Stimulated activated CD4-positive, alpha-beta T cell treated with anti-CD3 and anti-CD28 coated beads, Interleukin-1b, Interleukin-23, amount 100 ng/mL, for 4 hours (primary cell): ENCODE measurements around the gene DYSF.

ENCODE experiments used
- DNase-seq, 2 donors: peaks; one replicate each; pipeline ENCODE4 v3.0.0-alpha.2; 2020; ENCODE audit warnings: low read depth in 2 of 2

The DYSF gene

GRCh38 chr2:71571945-71572344, 118.6 kb downstream of the DYSF start:
- no peak for DNase-seq

GRCh38 chr2:71575966-71576365, 122.6 kb downstream of the DYSF start:
- no peak for DNase-seq

GRCh38 chr2:71576541-71576940, 123.2 kb downstream of the DYSF start:
- no peak for DNase-seq

GRCh38 chr2:71577209-71577608, 123.8 kb downstream of the DYSF start:
- DNase-seq = no peak

GRCh38 chr2:71578767-71579342, 125.5 kb downstream of the DYSF start:
- no peak for DNase-seq

GRCh38 chr2:71581026-71581425, 127.7 kb downstream of the DYSF start:
- no peak for DNase-seq

- no peak for DNase-seq
Observed at GRCh38 chr2:71583876-71584275, 130.5 kb downstream of the DYSF start.

- DNase-seq = no peak
Observed at GRCh38 chr2:71586471-71586870, 133.1 kb downstream of the DYSF start.

GRCh38 chr2:71587509-71588073, 134.2 kb downstream of the DYSF start:
- DNase-seq = no peak

GRCh38 chr2:71588497-71589170, 135.3 kb downstream of the DYSF start:
- no peak for DNase-seq

- DNase-seq = no peak
Observed at GRCh38 chr2:71589763-71590162, 136.4 kb downstream of the DYSF start.

GRCh38 chr2:71591044-71591443, 137.7 kb downstream of the DYSF start:
- DNase-seq = no peak

GRCh38 chr2:71592181-71592711, 138.9 kb downstream of the DYSF start:
- no peak for DNase-seq

GRCh38 chr2:71595569-71595968, 142.2 kb downstream of the DYSF start:
- DNase-seq = no peak

- no peak for DNase-seq
Observed at GRCh38 chr2:71596011-71596410, 142.7 kb downstream of the DYSF start.

GRCh38 chr2:71597756-71598155, 144.4 kb downstream of the DYSF start:
- no peak for DNase-seq

GRCh38 chr2:71598526-71598925, 145.2 kb downstream of the DYSF start:
- DNase-seq = no peak

- no peak for DNase-seq
Observed at GRCh38 chr2:71599038-71599437, 145.7 kb downstream of the DYSF start.

- DNase-seq = no peak
Observed at GRCh38 chr2:71599646-71600236, 146.4 kb downstream of the DYSF start.

GRCh38 chr2:71600555-71600954, 147.2 kb downstream of the DYSF start:
- DNase-seq = no peak

- DNase-seq = no peak
Observed at GRCh38 chr2:71601136-71602114, 148.1 kb downstream of the DYSF start.

- DNase-seq = no peak
Observed at GRCh38 chr2:71602115-71602495, 148.7 kb downstream of the DYSF start.
